H1 (cell line): Measurements from ENCODE around the gene TFDP1. TPM values are rescaled to one million over a fixed set of nuclear protein-coding genes. Genes with fewer than 3 reads are reported as not detected.

Source experiments
- CEBPB ChIP-seq: IDR thresholded peaks from 2 replicates; pipeline ENCODE4 v1.6.1; 2012; ENCODE audit warnings: low read depth, low read length
- CHD7 ChIP-seq: fragments of 300-600 bp; sonication (generic); IDR thresholded peaks from 2 replicates; pipeline ENCODE4 v1.7.1; 2012; ENCODE audit warnings: low read length, moderate library complexity, mild to moderate bottlenecking, inconsistent platforms; ENCODE audit not compliant: insufficient replicate concordance
- polyA plus RNA-seq, 7 experiments: library from polyadenylated mRNA; depleted of rRNA in 3 of 7; stranded (reverse) in 5 of 7; unstranded in 2 of 7; fragments of >200 nt in 5 of 7; fragments of 200-250 nt in 2 of 7; gene quantifications; 1 replicate in 5 of 7; 2 replicates in 1 of 7; 4 replicates in 1 of 7; pipeline versions ENCODE4 v1.2.1 to v1.2.3, GENCODE V29; 2011 to 2013; ENCODE audit warnings: missing spikeins in 2 of 7, mixed read lengths in 2 of 7
- total RNA-seq: library from RNA; stranded (reverse); fragmentation: NEBNext Ultra II Directional; extraction: Animal tissue kit (Norgen Biotek cat#: 25700); gene quantifications from 2 replicates; pipeline ENCODE4 v1.2.1, GENCODE V29; 2021

The TFDP1 gene
- total and polyA plus RNA-seq, 2 of the 8 experiments (the other 6 are each of a cell fraction or from before 2014, with no cell fraction given) = 43.6 to 81.9 TPM

- TF ChIP-seq CHD7 = no peak
- no peak for TF ChIP-seq CEBPB
Measured at GRCh38 chr13:113641426-113641825, 56.9 kb downstream of the TFDP1 start (continued).
